HepG2 (cell line): Measurements from ENCODE around the gene GLDN. TPM values are rescaled to one million over a fixed set of nuclear protein-coding genes. Genes with fewer than 3 reads are reported as not detected.

Experiments
- ATF6 ChIP-seq: sonication (generic); formaldehyde crosslinking; conservative IDR thresholded peaks from 2 replicates; pipeline ENCODE4 v1.4.0; 2020; ENCODE audit warnings: missing genetic modification reagents
- BCLAF1 ChIP-seq: fragments of 450-650 bp; IDR thresholded peaks from 2 replicates; pipeline ENCODE4 v1.6.1; 2017; ENCODE audit warnings: mild to moderate bottlenecking
- ELF4 ChIP-seq: sonication (generic); formaldehyde crosslinking; IDR thresholded peaks from 2 replicates; pipeline ENCODE4 v1.5.0; 2020; ENCODE audit warnings: missing genetic modification reagents, mild to moderate bottlenecking, moderate library complexity, borderline replicate concordance
- MTA1 ChIP-seq: sonication (generic); formaldehyde crosslinking; IDR thresholded peaks from 2 replicates; pipeline ENCODE4 v1.4.0; 2020; ENCODE audit warnings: missing genetic modification reagents, mild to moderate bottlenecking, borderline replicate concordance
- MYC ChIP-seq: sonication (generic); formaldehyde crosslinking; IDR thresholded peaks from 2 replicates; pipeline ENCODE4 v1.9.0; 2021; ENCODE audit warnings: missing genetic modification reagents, borderline replicate concordance
- NR0B2 ChIP-seq: sonication (generic); formaldehyde crosslinking; IDR thresholded peaks from 2 replicates; pipeline ENCODE4 v1.4.0; 2020; ENCODE audit warnings: mild to moderate bottlenecking, missing genetic modification reagents
- NRL ChIP-seq: sonication (generic); formaldehyde crosslinking; IDR thresholded peaks from 2 replicates; pipeline ENCODE4 v1.5.0; 2020; ENCODE audit warnings: missing genetic modification reagents, mild to moderate bottlenecking, moderate library complexity, borderline replicate concordance
- PAWR ChIP-seq: sonication (generic); formaldehyde crosslinking; IDR thresholded peaks from 2 replicates; pipeline ENCODE4 v1.4.0; 2020; ENCODE audit warnings: missing genetic modification reagents, mild to moderate bottlenecking, borderline replicate concordance
- SALL2 ChIP-seq: sonication (generic); formaldehyde crosslinking; IDR thresholded peaks from 2 replicates; pipeline ENCODE4 v1.8.1; 2023; ENCODE audit warnings: mild to moderate bottlenecking, missing genetic modification reagents, inconsistent platforms
- SRSF9 ChIP-seq: fragments of 200-400 bp; formaldehyde crosslinking; IDR thresholded peaks from 2 replicates; pipeline ENCODE4 v1.6.1; 2018; ENCODE audit warnings: borderline replicate concordance, mild to moderate bottlenecking, low read depth, low read length; ENCODE audit not compliant: insufficient read depth, poor library complexity, severe bottlenecking
- ZNF326 ChIP-seq: sonication (generic); formaldehyde crosslinking; IDR thresholded peaks from 2 replicates; pipeline ENCODE4 v1.4.0; 2020; ENCODE audit warnings: missing genetic modification reagents, borderline replicate concordance
- ZNF407 ChIP-seq: sonication (generic); formaldehyde crosslinking; IDR thresholded peaks from one replicate; pipeline ENCODE4 v1.5.1; 2020; ENCODE audit warnings: mild to moderate bottlenecking, missing genetic modification reagents; ENCODE audit errors: not compliant biosample characterization
- ZNF850 ChIP-seq: sonication (generic); formaldehyde crosslinking; conservative IDR thresholded peaks from 2 replicates; pipeline ENCODE4 v1.9.0; 2021; ENCODE audit warnings: mild to moderate bottlenecking, missing genetic modification reagents
- ZNF878 ChIP-seq: sonication (generic); formaldehyde crosslinking; IDR thresholded peaks from 2 replicates; pipeline ENCODE4 v1.8.1; 2023; ENCODE audit warnings: mild to moderate bottlenecking, missing genetic modification reagents, moderate library complexity
- polyA plus RNA-seq, 8 experiments: library from polyadenylated mRNA; depleted of rRNA in 3 of 8; stranded (reverse) in 7 of 8; unstranded in 1 of 8; fragments of >200 nt; fragmentation: Illumina TruSeq in 4 of 8; extraction: Trizol in 4 of 8; gene quantifications; 2 replicates each; pipeline versions ENCODE4 v1.2.1 to v1.2.3, GENCODE V29; 2011 to 2016; ENCODE audit warnings: low read depth in 4 of 8, missing spikeins in 1 of 8, mixed read lengths in 1 of 8; ENCODE audit not compliant: insufficient read depth in 1 of 8
- total RNA-seq, 5 experiments: library from RNA; depleted of rRNA; stranded (reverse); fragments of >200 nt; fragmentation: Illumina TruSeq; extraction: Trizol; gene quantifications; 2 replicates each; pipeline ENCODE4 v1.2.3, GENCODE V29; 2016; ENCODE audit warnings: low read depth in 1 of 5

Gene GLDN
- total and polyA plus RNA-seq, 2 of the 13 experiments (the other 11 are each of a cell fraction or from before 2014, with no cell fraction given) = 0.86 to 1.0 TPM

- TF ChIP-seq BCLAF1 (no peak), MYC (peak; percentile 13; the same call in 1 of the 2 replicates), SALL2 (CRISPR knock-in tag) (no peak), ZNF850 (CRISPR knock-in tag) (no peak), ATF6 (no peak), NRL (no peak), MTA1 (CRISPR knock-in tag) (no peak), ELF4 (CRISPR knock-in tag) (no peak), ZNF407 (CRISPR knock-in tag) (no peak), ZNF326 (CRISPR knock-in tag) (no peak), PAWR (CRISPR knock-in tag) (no peak), NR0B2 (no peak), SRSF9 (no peak), ZNF878 (no peak)
These were observed 22.9 kb upstream of the GLDN start (continued) for GRCh38 chr15:51318382-51319150.
